ENCODE data around the gene LSM12.

DNA sequence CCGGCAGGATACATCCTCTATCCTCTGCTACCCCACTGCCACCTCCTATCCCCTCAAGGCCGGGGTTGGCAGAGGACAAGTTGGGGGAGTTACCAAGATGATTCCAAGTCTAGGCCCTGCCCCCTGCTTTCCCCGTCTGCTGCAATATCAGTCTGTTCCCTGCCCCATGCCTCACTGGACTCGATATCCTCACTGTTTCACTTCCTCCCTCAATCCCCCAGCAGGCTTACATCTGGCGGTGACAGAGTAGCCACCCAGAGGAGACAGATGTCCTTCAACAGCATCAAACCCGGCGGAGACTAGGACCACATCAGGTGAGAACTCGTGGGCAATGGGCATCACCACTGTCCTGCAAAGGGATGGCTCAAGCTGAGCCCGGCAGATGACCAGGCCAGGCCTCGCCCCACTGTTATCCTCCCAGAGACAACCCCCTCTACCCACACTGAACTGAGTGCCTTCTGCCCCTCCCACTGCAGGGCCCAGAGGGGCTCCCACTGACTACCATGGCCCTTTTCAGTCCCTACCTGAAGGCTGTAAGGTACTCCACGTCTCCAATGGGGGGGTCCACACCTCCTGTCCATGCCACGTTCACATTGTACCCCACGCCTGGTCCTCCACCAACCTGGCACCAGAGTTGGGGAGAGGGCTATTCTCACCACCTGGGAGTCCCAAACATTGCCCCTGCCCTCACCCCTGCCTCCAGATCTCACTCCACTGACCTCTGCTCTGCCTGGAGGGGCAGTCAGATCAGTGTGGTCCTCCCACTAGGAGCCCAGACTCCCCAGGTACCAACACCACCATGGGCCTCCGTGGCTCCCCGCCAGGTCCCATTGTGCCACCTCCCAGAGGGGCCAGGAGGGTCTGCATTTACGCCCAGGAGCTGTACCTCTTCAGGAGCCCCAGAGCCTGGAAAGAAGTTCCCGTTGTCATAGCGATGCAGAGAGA is 13.7 kb upstream of the LSM12 start:
- TF ChIP-seq, protein P1, sequence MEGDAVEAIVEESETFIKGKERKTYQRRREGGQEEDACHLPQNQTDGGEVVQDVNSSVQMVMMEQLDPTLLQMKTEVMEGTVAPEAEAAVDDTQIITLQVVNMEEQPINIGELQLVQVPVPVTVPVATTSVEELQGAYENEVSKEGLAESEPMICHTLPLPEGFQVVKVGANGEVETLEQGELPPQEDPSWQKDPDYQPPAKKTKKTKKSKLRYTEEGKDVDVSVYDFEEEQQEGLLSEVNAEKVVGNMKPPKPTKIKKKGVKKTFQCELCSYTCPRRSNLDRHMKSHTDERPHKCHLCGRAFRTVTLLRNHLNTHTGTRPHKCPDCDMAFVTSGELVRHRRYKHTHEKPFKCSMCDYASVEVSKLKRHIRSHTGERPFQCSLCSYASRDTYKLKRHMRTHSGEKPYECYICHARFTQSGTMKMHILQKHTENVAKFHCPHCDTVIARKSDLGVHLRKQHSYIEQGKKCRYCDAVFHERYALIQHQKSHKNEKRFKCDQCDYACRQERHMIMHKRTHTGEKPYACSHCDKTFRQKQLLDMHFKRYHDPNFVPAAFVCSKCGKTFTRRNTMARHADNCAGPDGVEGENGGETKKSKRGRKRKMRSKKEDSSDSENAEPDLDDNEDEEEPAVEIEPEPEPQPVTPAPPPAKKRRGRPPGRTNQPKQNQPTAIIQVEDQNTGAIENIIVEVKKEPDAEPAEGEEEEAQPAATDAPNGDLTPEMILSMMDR (IDR thresholded peaks at IDR 0.05), result no peak
- TF ChIP-seq POLR2A (IDR thresholded peaks at IDR 0.05; ENCODE audit: low read depth), result no peak
